Ishikawa (cell line): ENCODE measurements around the gene MARCHF10.
A peak's percentile ranks its signal among the peaks of the same experiment; 100 is the strongest.

Source experiments
- CEBPB ChIP-seq: IDR thresholded peaks from 2 replicates; pipeline ENCODE4 v1.6.1; 2012
- CREB1 ChIP-seq: IDR thresholded peaks from 2 replicates; pipeline ENCODE4 v1.6.1; 2012; ENCODE audit warnings: low read depth
- EGR1 ChIP-seq: IDR thresholded peaks from 2 replicates; pipeline ENCODE4 v1.6.1; 2012
- EP300 ChIP-seq: IDR thresholded peaks from 2 replicates; pipeline ENCODE4 v1.6.1; 2012; ENCODE audit warnings: borderline replicate concordance
- FOXM1 ChIP-seq: IDR thresholded peaks from 2 replicates; pipeline ENCODE4 v1.6.1; 2012; ENCODE audit warnings: low read depth, borderline replicate concordance
- MAX ChIP-seq: IDR thresholded peaks from 2 replicates; pipeline ENCODE4 v1.6.1; 2012
- NFIC ChIP-seq: IDR thresholded peaks from 2 replicates; pipeline ENCODE4 v1.6.1; 2012
- RAD21 ChIP-seq: IDR thresholded peaks from 2 replicates; pipeline ENCODE4 v1.6.1; 2012; ENCODE audit warnings: low read depth
- REST ChIP-seq: IDR thresholded peaks from 2 replicates; pipeline ENCODE4 v1.6.1; 2012; ENCODE audit warnings: low read depth, mild to moderate bottlenecking
- TAF1 ChIP-seq: IDR thresholded peaks from 2 replicates; pipeline ENCODE4 v1.6.1; 2012; ENCODE audit warnings: low read depth, mild to moderate bottlenecking
- TCF12 ChIP-seq: IDR thresholded peaks from 2 replicates; pipeline ENCODE4 v1.6.1; 2012; ENCODE audit warnings: low read depth
- TEAD4 ChIP-seq: IDR thresholded peaks from 2 replicates; pipeline ENCODE4 v1.6.1; 2012
- USF1 ChIP-seq: IDR thresholded peaks from 2 replicates; pipeline ENCODE4 v1.6.1; 2012
- YY1 ChIP-seq: IDR thresholded peaks from 2 replicates; pipeline ENCODE4 v1.6.1; 2012; ENCODE audit warnings: low read depth
- ZBTB7A ChIP-seq: IDR thresholded peaks from 2 replicates; pipeline ENCODE4 v1.6.1; 2012; ENCODE audit warnings: low read depth

Gene MARCHF10

GRCh38 chr17:62725791-62726249, 82.3 kb downstream of the MARCHF10 start:
- TF ChIP-seq YY1 = no peak
- no peak for TF ChIP-seq FOXM1
- TF ChIP-seq MAX = no peak
- no peak for TF ChIP-seq RAD21
- TF ChIP-seq USF1 = no peak
- TF ChIP-seq ZBTB7A = no peak
- TF ChIP-seq TAF1 = no peak
- TF ChIP-seq NFIC = 0 out of 2 replicates have a peak, but pooled peaks have one; percentile 17
- peak; percentile 25; the same call in 1 of the 2 replicates for TF ChIP-seq TEAD4
- no peak for TF ChIP-seq TCF12
- TF ChIP-seq CREB1 = no peak
- TF ChIP-seq CEBPB = no peak
- no peak for TF ChIP-seq EGR1

GRCh38 chr17:62724398-62725146, 83.5 kb downstream of the MARCHF10 start:
- TF ChIP-seq USF1 (no peak), ZBTB7A (no peak), YY1 (no peak), REST (no peak), MAX (no peak), TEAD4 (no peak), NFIC (no peak), RAD21 (no peak), EP300 (no peak), EGR1 (no peak), TCF12 (no peak), CREB1 (no peak), TAF1 (no peak), CEBPB (no peak), FOXM1 (no peak)

- TF ChIP-seq EP300 = no peak
- TF ChIP-seq TCF12 = no peak
- TF ChIP-seq TEAD4 = no peak
- no peak for TF ChIP-seq REST
These were observed 84.3 kb downstream of the MARCHF10 start for GRCh38 chr17:62723842-62724241.

- TF ChIP-seq ZBTB7A = no peak
- no peak for TF ChIP-seq EGR1
- no peak for TF ChIP-seq USF1
- TF ChIP-seq TEAD4 = no peak
- no peak for TF ChIP-seq NFIC
- TF ChIP-seq REST = no peak
- TF ChIP-seq TAF1 = no peak
- no peak for TF ChIP-seq CREB1
- TF ChIP-seq CEBPB = no peak
- no peak for TF ChIP-seq MAX
- no peak for TF ChIP-seq EP300
- TF ChIP-seq FOXM1 = no peak
These were observed 85.5 kb downstream of the MARCHF10 start for GRCh38 chr17:62722625-62723024.
